ENCODE results near the gene RPL12.

Gene RPL12

DNA sequence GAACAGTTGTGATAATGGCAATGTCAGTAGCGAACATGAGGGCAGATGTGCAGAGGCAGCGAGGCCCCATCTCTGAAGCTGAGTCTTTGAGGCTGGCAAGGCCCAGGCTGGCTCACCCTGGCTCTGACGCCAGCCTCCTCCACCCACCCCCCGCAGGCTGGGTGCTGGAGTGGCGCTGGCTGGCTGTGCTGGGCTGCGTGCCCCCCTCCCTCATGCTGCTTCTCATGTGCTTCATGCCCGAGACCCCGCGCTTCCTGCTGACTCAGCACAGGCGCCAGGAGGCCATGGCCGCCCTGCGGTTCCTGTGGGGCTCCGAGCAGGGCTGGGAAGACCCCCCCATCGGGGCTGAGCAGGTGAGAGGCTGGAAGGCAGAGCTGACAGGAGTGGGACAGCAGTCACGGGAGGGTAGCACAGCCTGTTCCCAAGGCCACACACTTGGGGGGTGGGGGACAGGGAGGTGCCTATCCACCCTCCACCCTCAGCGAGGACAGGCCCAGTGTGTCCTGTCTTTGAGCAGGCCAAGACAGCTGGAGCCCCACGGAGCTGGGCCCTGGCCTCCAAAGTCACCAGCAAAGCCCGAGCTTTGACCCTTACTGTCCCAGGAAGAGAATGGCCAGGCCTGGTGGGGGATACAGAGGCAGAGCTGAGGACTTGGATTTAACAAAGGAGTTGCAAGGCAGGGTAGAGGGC lies 48.7 kb downstream of the RPL12 start:
- no peak for DNase-seq

GRCh38 chr9:127399736-127400269 lies 51.4 kb downstream of the RPL12 start:
- DNase-seq, result no peak

DNA sequence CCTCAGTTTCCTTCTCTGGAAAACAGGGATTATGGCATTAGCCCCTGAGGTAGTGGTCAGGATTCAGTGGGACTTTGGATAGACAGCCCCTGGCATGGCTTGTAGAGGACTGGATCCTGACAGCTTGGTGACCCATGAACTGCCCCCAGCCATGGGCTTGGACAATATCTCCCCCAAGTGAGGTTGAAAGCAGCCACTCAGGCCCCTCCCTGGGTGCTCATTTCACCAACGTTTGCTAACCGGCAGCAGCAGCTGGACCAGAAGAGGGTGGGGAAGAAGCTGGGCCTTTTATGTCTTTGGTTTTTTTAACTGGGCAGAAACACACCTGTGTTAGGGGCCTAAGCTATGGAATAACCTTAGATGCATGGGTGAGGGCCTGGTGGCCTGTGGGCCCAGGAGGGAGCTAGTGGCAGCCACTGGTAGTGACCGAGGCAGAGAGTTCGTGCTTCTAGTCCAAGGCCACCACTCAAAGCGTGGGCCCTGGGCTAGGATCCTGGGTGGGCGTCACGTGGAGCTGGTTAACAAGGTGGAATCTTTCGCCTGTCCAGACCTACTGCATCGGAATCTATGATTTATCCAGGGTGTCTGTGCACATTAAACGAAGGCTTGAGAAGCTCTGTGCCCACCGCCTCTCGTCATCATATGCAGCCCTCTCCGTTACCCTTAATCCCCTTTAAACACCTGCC lies 52.3 kb downstream of the RPL12 start:
- no peak for DNase-seq

DNA sequence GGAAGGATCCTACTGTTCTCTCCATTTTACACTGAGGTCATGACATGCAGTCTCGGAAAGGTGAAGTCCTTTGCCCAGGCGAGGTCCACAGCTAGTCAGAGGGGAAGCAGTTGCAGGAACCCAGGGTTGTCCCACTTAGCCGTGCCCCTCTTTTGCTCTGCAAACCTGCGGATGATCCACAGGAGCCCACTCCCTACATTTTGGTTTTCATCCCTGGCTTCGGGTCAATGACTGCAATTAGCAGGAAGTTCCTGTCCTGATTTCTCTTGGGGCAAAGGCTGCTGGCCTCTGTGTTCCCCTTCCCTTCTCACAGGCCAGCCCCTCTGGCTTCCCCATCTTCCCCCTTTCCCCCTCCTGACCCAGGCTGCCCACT lies 52.9 kb downstream of the RPL12 start:
- DNase-seq, result no peak
